Measurements from ENCODE around the gene SLC12A2.

Gene SLC12A2

DNA sequence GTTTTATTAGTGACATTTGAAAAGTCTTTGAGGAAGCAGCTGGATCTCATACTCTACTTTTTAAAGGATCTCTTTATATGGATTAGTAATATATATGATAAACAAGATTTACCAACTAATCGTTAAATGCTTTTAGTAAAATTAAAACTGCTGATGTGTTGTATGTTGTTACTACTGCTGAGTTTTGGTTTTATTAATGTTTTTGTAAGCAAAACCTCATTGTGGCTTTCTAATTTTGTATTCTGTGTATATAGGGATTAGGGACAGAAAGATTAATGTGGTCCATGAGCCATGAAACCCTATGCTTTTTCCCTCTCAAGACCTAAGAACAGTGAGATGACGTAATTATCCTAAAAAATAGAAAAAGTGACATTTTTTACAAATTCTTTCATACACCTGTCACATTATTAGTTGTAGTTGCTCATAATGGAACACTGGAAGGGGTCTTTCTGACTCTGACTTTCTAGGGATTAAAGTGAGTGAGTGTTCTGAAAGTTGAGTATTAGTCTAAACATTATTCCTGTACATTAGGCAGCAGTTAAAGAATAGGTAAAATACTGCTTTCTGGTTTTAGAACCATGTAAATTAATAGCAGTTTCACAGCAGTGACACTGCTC is 85.9 kb downstream of the SLC12A2 start:
- ChIA-PET CTCF (no interaction called here), POLR2A (no interaction called here)
- no peak for DNase-seq (ENCODE audit: extremely low spot score)
- TF ChIP-seq, protein P1, sequence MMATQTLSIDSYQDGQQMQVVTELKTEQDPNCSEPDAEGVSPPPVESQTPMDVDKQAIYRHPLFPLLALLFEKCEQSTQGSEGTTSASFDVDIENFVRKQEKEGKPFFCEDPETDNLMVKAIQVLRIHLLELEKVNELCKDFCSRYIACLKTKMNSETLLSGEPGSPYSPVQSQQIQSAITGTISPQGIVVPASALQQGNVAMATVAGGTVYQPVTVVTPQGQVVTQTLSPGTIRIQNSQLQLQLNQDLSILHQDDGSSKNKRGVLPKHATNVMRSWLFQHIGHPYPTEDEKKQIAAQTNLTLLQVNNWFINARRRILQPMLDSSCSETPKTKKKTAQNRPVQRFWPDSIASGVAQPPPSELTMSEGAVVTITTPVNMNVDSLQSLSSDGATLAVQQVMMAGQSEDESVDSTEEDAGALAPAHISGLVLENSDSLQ (IDR thresholded peaks at IDR 0.05): peak; percentile 45; the same call in 1 of the 2 replicates
- no peak for TF ChIP-seq TARDBP (IDR thresholded peaks at IDR 0.05)

DNA sequence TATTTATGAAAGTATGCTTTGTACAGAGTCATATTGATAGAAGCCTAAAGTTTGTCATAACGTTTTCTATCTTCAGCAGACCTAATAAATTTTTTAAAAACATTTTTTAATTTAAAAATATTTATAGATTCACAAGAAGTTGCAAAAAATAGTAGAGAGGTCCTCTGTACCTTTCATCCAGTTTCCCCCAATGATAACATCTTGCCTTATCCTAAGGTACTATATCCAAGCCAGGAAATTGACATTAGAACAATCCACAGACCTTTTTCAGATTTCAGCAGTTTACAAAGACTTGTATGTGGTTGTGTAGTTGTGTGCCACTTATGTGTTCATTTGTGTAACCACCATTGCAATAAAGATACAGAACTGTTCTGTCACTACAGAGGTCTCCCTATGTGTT is 88.5 kb downstream of the SLC12A2 start:
- POLR2A ChIA-PET: no interaction called here
- CTCF ChIA-PET: no interaction called here
- TF ChIP-seq BHLHE40 (IDR thresholded peaks at IDR 0.05; ENCODE audit: borderline replicate concordance) (no peak), SUZ12 (IDR thresholded peaks at IDR 0.05) (no peak)
- no peak for DNase-seq (ENCODE audit: extremely low spot score)

DNA sequence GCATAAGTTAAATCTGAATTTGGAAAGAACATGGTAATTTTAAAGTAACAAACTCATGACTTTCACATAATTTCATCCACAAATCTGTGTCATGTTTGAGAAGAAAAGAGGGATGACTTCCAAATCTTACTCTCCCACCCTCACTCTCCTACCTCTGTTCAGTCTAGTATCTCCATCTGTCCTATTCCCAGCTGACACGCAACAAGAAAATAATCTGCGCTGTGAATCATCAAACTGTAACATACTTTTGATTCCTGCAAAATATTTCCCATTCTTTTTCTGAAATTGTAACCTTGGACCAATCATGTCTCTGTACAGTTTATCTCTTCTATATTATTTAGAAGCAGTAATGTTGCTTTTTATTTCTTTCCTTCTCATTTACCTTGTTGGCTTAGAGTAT is 91.4 kb downstream of the SLC12A2 start:
- CTCF ChIA-PET: no interaction called here
- no peak for TF ChIP-seq ZNF384 (IDR thresholded peaks at IDR 0.05)
- TF ChIP-seq TARDBP (IDR thresholded peaks at IDR 0.05): no peak
- TF ChIP-seq NFRKB (IDR thresholded peaks at IDR 0.05): no peak
- TF ChIP-seq SUZ12 (IDR thresholded peaks at IDR 0.05): no peak
- no peak for TF ChIP-seq FOXM1 (IDR thresholded peaks at IDR 0.05; ENCODE audit: borderline replicate concordance)
- TF ChIP-seq CTBP1 (IDR thresholded peaks at IDR 0.05; ENCODE audit: borderline replicate concordance): no peak
- no peak for TF ChIP-seq ARNT (IDR thresholded peaks at IDR 0.05)
- TF ChIP-seq, protein P1 (IDR thresholded peaks at IDR 0.05): no peak
- no peak for TF ChIP-seq HDGF (IDR thresholded peaks at IDR 0.05; ENCODE audit: borderline replicate concordance)
- TF ChIP-seq FOXA1 (IDR thresholded peaks at IDR 0.05): no peak
- no peak for TF ChIP-seq SP1 (IDR thresholded peaks at IDR 0.05)
- no peak for TF ChIP-seq LEF1 (IDR thresholded peaks at IDR 0.05; ENCODE audit: borderline replicate concordance)
- no peak for TF ChIP-seq L3MBTL2 (conservative IDR thresholded peaks at IDR 0.05)
- no peak for TF ChIP-seq BHLHE40 (IDR thresholded peaks at IDR 0.05; ENCODE audit: borderline replicate concordance)
- TF ChIP-seq ELF4 (IDR thresholded peaks at IDR 0.05): no peak
- TF ChIP-seq FOXK2 (IDR thresholded peaks at IDR 0.05): no peak
- DNase-seq (ENCODE audit: extremely low spot score): no peak

DNA sequence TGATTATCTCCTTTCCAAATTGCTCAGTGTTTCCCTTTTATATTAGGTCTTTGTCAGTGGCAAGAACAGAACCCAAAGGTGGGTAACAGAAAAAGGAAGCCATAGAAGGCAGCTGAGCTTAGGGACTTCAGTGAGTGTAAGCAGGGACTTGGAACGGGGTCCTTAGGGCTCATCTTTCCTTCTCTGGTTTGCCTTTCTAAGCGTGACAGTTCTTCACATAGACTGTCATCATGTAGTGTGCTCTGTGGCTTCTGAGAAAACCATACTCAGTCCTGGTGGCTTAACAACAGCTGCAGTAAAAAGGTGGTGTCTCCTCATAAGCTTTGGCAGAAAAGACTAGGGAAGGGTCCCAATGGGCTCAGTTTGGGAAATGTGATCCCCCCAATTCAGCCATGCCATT is 108.8 kb downstream of the SLC12A2 start:
- TF ChIP-seq ELF4 (IDR thresholded peaks at IDR 0.05) (no peak), SUZ12 (IDR thresholded peaks at IDR 0.05) (no peak), HDGF (IDR thresholded peaks at IDR 0.05; ENCODE audit: borderline replicate concordance) (no peak), ZNF384 (IDR thresholded peaks at IDR 0.05) (no peak), CTBP1 (IDR thresholded peaks at IDR 0.05; ENCODE audit: borderline replicate concordance) (no peak), NFRKB (IDR thresholded peaks at IDR 0.05) (no peak), FOXM1 (IDR thresholded peaks at IDR 0.05; ENCODE audit: borderline replicate concordance) (no peak), L3MBTL2 (conservative IDR thresholded peaks at IDR 0.05) (no peak), FOXK2 (IDR thresholded peaks at IDR 0.05) (no peak), ARNT (IDR thresholded peaks at IDR 0.05) (no peak), BHLHE40 (IDR thresholded peaks at IDR 0.05; ENCODE audit: borderline replicate concordance) (no peak), TARDBP (IDR thresholded peaks at IDR 0.05) (no peak), LEF1 (IDR thresholded peaks at IDR 0.05; ENCODE audit: borderline replicate concordance) (no peak), SP1 (IDR thresholded peaks at IDR 0.05) (no peak), FOXA1 (IDR thresholded peaks at IDR 0.05) (no peak)
- TF ChIP-seq, protein P1 (IDR thresholded peaks at IDR 0.05): no peak
- POLR2A ChIA-PET: no interaction called here
- no peak for DNase-seq (ENCODE audit: extremely low spot score)
- CTCF ChIA-PET: no interaction called here

More for the DNA sequence above, 91.4 kb downstream of the SLC12A2 start:
- POLR2A ChIA-PET: no interaction called here

DNA sequence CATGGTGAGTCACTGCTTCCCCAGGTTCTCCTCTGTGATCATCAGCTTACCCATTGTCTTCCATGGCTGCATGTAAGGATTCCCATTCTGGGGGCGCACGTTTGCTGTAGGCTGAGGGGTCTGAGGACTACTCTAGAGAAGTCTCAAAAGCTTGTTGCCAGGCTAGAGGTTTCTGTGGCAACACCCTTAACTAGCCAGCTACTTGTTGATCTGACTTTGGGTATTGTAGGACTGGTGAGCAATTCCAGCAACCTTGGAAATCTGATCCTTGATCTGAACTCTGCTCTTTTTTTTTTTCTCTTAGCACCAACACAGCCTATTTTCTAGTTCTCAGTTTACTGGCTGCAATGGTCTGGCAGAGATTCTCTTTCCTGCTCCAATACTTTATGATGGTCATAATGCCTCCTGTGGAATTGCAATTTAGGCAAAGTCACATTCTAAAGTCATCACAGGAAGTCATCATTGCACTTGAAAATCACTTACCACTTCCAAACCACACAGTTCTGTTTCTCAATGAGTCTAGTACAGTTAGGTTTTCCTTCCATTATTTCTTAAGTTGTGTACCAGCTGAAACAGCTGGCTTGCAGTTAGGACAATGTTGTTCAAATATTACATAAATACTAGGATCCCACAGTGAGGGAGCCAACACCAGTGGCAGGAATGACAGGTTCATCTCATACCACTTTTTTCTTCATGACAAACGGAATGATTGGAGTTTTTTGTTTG is 110.3 kb downstream of the SLC12A2 start:
- POLR2A ChIA-PET: no interaction called here
- TF ChIP-seq BHLHE40 (IDR thresholded peaks at IDR 0.05; ENCODE audit: borderline replicate concordance) (no peak), CTBP1 (IDR thresholded peaks at IDR 0.05; ENCODE audit: borderline replicate concordance) (no peak), ARNT (IDR thresholded peaks at IDR 0.05) (no peak), SUZ12 (IDR thresholded peaks at IDR 0.05) (no peak), FOXA1 (IDR thresholded peaks at IDR 0.05) (no peak), LEF1 (IDR thresholded peaks at IDR 0.05; ENCODE audit: borderline replicate concordance) (no peak), ELF4 (IDR thresholded peaks at IDR 0.05) (no peak), NFRKB (IDR thresholded peaks at IDR 0.05) (no peak), ZNF384 (IDR thresholded peaks at IDR 0.05) (no peak), SP1 (IDR thresholded peaks at IDR 0.05) (no peak), TARDBP (IDR thresholded peaks at IDR 0.05) (no peak), HDGF (IDR thresholded peaks at IDR 0.05; ENCODE audit: borderline replicate concordance) (no peak), FOXM1 (IDR thresholded peaks at IDR 0.05; ENCODE audit: borderline replicate concordance) (no peak), FOXK2 (IDR thresholded peaks at IDR 0.05) (no peak)
- TF ChIP-seq, protein P1 (IDR thresholded peaks at IDR 0.05): no peak
- DNase-seq (ENCODE audit: extremely low spot score): no peak
- CTCF ChIA-PET: no interaction called here
